ENCODE results near the gene OR2V1. TPM values are rescaled to one million over a fixed set of nuclear protein-coding genes. Genes with fewer than 3 reads are reported as not detected.
"Not testable (repeated sequence)": the region's sequence is repeated elsewhere in the genome, so short reads cannot be mapped to it uniquely, and the experiment has no call there.

OR2V1 gene
- polyA plus RNA-seq, 3 donors from 2014 or later: not detected

GRCh38 chr5:181113572-181113971, 17.4 kb downstream of the OR2V1 start:
- H3K27ac Mint-ChIP-seq, DNase-seq, H3K36me3 Mint-ChIP-seq, H3K9me3 Mint-ChIP-seq, H3K4me1 Mint-ChIP-seq, H3K4me3 Mint-ChIP-seq: not testable (repeated sequence)
- peaks cover 13 to 32% (median 16%) of the 10 kb centered on the region in 3 donors for H3K27me3 Mint-ChIP-seq (ENCODE audit: low read depth in 3 of 3)

GRCh38 chr5:181112476-181112875, 18.5 kb downstream of the OR2V1 start:
- Mint-ChIP-seq H3K4me1 (peaks cover 0 to 2% of the 10 kb centered on the region in 2 donors), H3K4me3 (no peak overlapping the region), H3K36me3 (no peaks in the 10 kb centered on the region), H3K27me3 (ENCODE audit: low read depth in 3 of 3) (peaks cover 13 to 32% (median 15%) of the 10 kb centered on the region in 3 donors), H3K9me3 (no peaks in the 10 kb centered on the region), H3K27ac (no peak overlapping the region)
- DNase-seq: no peak

- no peaks in the 10 kb centered on the region for H3K36me3 Mint-ChIP-seq
- peaks cover under 1 to 2% of the 10 kb centered on the region in 2 donors for H3K4me1 Mint-ChIP-seq
- DNase-seq: no peak
- H3K4me3 Mint-ChIP-seq: no peak overlapping the region
- H3K27me3 Mint-ChIP-seq (ENCODE audit: low read depth in 3 of 3): peaks cover 8 to 37% (median 8%) of the 10 kb centered on the region in 3 donors
- H3K9me3 Mint-ChIP-seq: no peaks in the 10 kb centered on the region
- no peak overlapping the region for H3K27ac Mint-ChIP-seq
Measured at GRCh38 chr5:181111010-181111409, 20.0 kb downstream of the OR2V1 start.

GRCh38 chr5:181109489-181110013, 21.4 kb downstream of the OR2V1 start:
- DNase-seq: no peak
- Mint-ChIP-seq H3K4me3 (no peak overlapping the region), H3K27ac (no peak overlapping the region), H3K27me3 (ENCODE audit: low read depth in 3 of 3) (peaks cover 11 to 35% (median 11%) of the 10 kb centered on the region in 3 donors), H3K9me3 (no peaks in the 10 kb centered on the region), H3K4me1 (peaks cover 1 to 4% of the 10 kb centered on the region in 2 donors), H3K36me3 (no peaks in the 10 kb centered on the region)

- peaks cover 11 to 33% (median 12%) of the 10 kb centered on the region in 3 donors for H3K27me3 Mint-ChIP-seq (ENCODE audit: low read depth in 3 of 3)
- no peak for DNase-seq
- H3K9me3 Mint-ChIP-seq: peaks cover 0 to 2% (median 0%) of the 10 kb centered on the region in 6 donors
- peaks cover 0 to 3% (median 0%) of the 10 kb centered on the region in 3 donors for H3K36me3 Mint-ChIP-seq
- H3K27ac Mint-ChIP-seq: no peak overlapping the region
- H3K4me1 Mint-ChIP-seq: peaks cover 6 to 10% of the 10 kb centered on the region in 2 donors
- H3K4me3 Mint-ChIP-seq: no peak overlapping the region
Measured at GRCh38 chr5:181108578-181109165, 22.3 kb downstream of the OR2V1 start.

- H3K4me3 Mint-ChIP-seq: no peak overlapping the region
- DNase-seq: no peak
- H3K9me3 Mint-ChIP-seq: peaks cover 0 to 2% (median 0%) of the 10 kb centered on the region in 6 donors
- H3K36me3 Mint-ChIP-seq: peaks cover 0 to 3% (median 0%) of the 10 kb centered on the region in 3 donors
- H3K4me1 Mint-ChIP-seq: peaks cover 6 to 10% of the 10 kb centered on the region in 2 donors
- no peak overlapping the region for H3K27ac Mint-ChIP-seq
- peaks cover 11 to 33% (median 15%) of the 10 kb centered on the region in 3 donors for H3K27me3 Mint-ChIP-seq (ENCODE audit: low read depth in 3 of 3)
Measured at GRCh38 chr5:181107699-181108098, 23.3 kb downstream of the OR2V1 start.

- DNase-seq: no peak
- Mint-ChIP-seq H3K4me3 (no peak overlapping the region), H3K4me1 (peaks cover 6 to 10% of the 10 kb centered on the region in 2 donors), H3K27ac (no peak overlapping the region), H3K9me3 (peaks cover 0 to 2% (median 0%) of the 10 kb centered on the region in 6 donors), H3K27me3 (ENCODE audit: low read depth in 3 of 3) (peaks cover 9 to 25% (median 13%) of the 10 kb centered on the region in 3 donors), H3K36me3 (peaks cover 0 to 3% (median 0%) of the 10 kb centered on the region in 3 donors)
Measured at GRCh38 chr5:181105391-181106025, 25.5 kb downstream of the OR2V1 start.

- H3K4me1 Mint-ChIP-seq, H3K36me3 Mint-ChIP-seq, DNase-seq, H3K27ac Mint-ChIP-seq, H3K9me3 Mint-ChIP-seq: not testable (repeated sequence)
- Mint-ChIP-seq H3K4me3 (peak overlapping the region in 1 of 5 donors; percentile 70), H3K27me3 (ENCODE audit: low read depth in 3 of 3) (peaks cover 12 to 25% (median 18%) of the 10 kb centered on the region in 3 donors)
Measured at GRCh38 chr5:181104606-181105390, 26.2 kb downstream of the OR2V1 start.

- H3K27me3 Mint-ChIP-seq (ENCODE audit: low read depth in 3 of 3): peaks cover 12 to 29% (median 21%) of the 10 kb centered on the region in 3 donors
- not testable (repeated sequence) for H3K36me3 Mint-ChIP-seq, H3K9me3 Mint-ChIP-seq, DNase-seq, H3K27ac Mint-ChIP-seq
- peaks cover 10 to 15% of the 10 kb centered on the region in 2 donors for H3K4me1 Mint-ChIP-seq
- peak overlapping the region; percentile 18 to 72 (median 70) for H3K4me3 Mint-ChIP-seq
Measured at GRCh38 chr5:181104259-181104568, 26.8 kb downstream of the OR2V1 start.

GRCh38 chr5:181101930-181102674, 28.9 kb downstream of the OR2V1 start:
- H3K27ac Mint-ChIP-seq, DNase-seq, H3K9me3 Mint-ChIP-seq, H3K4me3 Mint-ChIP-seq, H3K36me3 Mint-ChIP-seq: not testable (repeated sequence)
- Mint-ChIP-seq H3K4me1 (peaks cover 10 to 17% of the 10 kb centered on the region in 2 donors), H3K27me3 (ENCODE audit: low read depth in 3 of 3) (peaks cover 13 to 34% (median 27%) of the 10 kb centered on the region in 3 donors)

- not testable (repeated sequence) for H3K4me3 Mint-ChIP-seq, DNase-seq, H3K36me3 Mint-ChIP-seq, H3K27ac Mint-ChIP-seq, H3K9me3 Mint-ChIP-seq
- Mint-ChIP-seq H3K4me1 (peaks cover 10 to 17% of the 10 kb centered on the region in 2 donors), H3K27me3 (ENCODE audit: low read depth in 3 of 3) (peaks cover 10 to 28% (median 27%) of the 10 kb centered on the region in 3 donors)
Measured at GRCh38 chr5:181101030-181101641, 29.8 kb downstream of the OR2V1 start.

- no peak overlapping the region for H3K27ac Mint-ChIP-seq
- H3K4me3 Mint-ChIP-seq: peak overlapping the region in 2 of 5 donors; percentile 20 to 38
- peaks cover 0 to 2% (median 0%) of the 10 kb centered on the region in 6 donors for H3K9me3 Mint-ChIP-seq
- H3K27me3 Mint-ChIP-seq (ENCODE audit: low read depth in 3 of 3): peaks cover 6 to 23% (median 19%) of the 10 kb centered on the region in 3 donors
- H3K4me1 Mint-ChIP-seq: peaks cover 6 to 17% of the 10 kb centered on the region in 2 donors
- DNase-seq: no peak
- H3K36me3 Mint-ChIP-seq: peaks cover 0 to 3% (median 2%) of the 10 kb centered on the region in 3 donors
Measured at GRCh38 chr5:181100121-181100875, 30.7 kb downstream of the OR2V1 start.

Measured in immature natural killer cell (primary cell).